M059J (cell line): ENCODE measurements around the gene GPR61. TPM values are rescaled to one million over a fixed set of nuclear protein-coding genes. Genes with fewer than 3 reads are reported as not detected.

Source experiments
- DNase-seq: peaks from one replicate; pipeline ENCODE4 v3.0.0-alpha.2; 2012; ENCODE audit warnings: low read depth
- total RNA-seq: library from RNA; depleted of rRNA; stranded (reverse); fragments of >200 nt; shearing (Covaris generic); gene quantifications from 2 replicates; pipeline ENCODE4 v1.2.3, GENCODE V29; 2014; rRNA removed

The GPR61 gene
- total RNA-seq, 1 experiment from 2014 or later = not detected

DNA sequence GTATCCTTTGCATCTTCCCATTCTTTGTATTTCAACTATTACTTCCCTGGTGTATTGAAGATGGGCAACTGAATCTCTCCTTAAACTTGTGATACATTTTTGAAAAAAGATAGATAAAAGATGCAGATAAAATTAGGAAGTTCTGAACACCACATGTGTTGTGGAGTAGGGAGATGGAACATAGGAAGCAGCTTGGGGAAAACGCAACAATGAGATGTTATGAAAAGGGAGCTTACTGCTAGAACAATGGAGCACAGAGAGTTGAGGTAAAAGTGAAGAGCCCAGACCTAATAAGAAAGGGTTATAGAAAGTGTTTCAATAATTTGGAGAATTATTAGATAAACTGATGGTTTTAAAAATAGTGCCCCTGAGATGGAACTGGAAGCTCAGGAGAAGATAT, 29.7 kb downstream of the GPR61 start:
- DNase-seq = no peak

DNA sequence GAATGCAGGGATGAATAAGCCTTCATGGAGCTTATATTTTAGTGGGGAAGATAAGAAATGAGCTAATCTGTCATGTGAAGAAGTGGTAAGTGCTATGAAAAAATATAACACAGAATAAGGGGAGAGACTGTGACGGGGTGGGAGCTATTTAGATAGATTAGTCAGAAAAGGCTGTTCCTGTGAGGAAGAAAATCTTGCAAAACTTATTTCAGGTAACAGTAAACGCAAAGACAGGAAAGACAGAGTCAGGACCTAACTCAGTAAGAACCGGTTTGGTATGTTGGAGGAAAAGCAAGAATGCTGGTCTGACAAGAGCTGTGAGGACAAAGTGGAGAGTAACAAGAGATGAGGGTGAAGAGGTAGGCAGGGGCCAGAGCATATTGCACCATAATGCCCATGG, 30.7 kb downstream of the GPR61 start:
- no peak for DNase-seq

DNA sequence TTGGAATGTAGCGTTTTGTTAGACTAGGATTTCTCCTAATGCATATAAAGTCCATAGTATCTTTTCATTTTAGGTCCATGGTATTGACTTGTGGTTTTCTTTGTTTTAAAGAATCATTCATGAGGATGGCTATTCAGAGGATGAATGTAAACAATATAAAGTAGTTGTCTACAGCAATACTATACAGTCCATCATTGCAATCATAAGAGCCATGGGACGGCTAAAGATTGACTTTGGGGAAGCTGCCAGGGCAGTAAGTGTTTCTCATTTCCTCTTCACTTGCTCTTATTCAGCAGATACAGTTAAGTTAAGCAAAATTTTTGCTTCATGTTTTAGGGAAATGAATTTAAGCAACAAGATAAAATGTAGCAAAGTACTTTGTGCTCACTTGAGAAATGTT, 34.1 kb downstream of the GPR61 start:
- no peak for DNase-seq

DNA sequence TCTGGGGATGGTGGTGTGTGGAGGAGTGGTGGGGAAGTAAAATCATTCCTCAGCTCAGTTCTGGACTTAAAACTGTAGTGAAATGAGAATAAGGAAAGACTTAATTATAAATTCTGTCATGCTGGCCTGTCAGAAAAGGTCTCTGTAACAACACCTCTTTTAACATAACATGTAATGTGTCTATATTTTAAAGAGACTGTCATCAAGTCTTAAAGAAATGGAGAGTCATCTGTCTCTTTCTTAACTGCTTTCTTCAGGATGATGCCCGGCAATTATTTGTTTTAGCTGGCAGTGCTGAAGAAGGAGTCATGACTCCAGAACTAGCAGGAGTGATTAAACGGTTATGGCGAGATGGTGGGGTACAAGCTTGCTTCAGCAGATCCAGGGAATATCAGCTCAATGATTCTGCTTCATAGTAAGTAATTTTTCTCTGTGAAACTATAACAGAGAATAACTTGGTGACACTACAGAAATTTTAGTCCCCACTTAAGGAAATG, 39.3 kb downstream of the GPR61 start:
- DNase-seq = no peak

DNA sequence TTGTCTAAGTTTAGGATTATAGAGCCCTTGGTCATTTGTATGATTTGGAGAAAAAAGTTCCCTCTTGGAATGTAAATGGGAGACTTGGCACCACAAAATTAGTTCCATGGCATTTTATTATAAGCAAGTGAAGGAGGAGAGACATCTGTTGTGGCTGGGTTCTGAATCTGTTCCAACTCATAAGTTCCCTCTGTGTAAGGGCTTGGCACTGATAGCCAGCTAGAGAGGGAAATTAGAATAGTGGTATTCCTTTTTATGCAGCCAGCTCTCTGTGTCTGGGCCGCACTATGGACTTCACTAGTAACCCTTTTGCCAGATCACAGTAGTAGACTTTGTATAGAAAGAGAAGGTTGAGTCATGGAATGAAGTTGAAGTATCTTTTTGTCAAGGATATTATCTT, 39.8 kb downstream of the GPR61 start:
- DNase-seq = no peak

DNA sequence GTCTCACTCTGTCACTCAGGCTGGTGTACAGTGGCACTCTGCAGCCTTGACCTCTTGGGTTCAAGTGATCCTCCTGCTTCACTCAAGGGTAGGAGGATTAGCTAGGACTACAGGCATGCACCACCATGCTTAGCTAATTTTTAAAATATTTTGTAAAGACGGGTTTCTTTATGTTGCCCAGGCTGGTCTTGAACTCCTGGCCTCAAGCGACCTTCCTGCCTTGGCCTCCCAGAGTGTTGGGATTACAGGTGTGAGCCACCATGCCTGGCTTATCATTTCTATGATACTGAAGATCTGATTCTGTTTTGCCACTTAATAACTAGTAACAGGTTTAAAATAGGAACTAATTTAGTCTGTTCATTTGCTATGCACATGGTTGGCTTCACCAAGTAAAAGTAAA, 42.3 kb downstream of the GPR61 start:
- no peak for DNase-seq

DNA sequence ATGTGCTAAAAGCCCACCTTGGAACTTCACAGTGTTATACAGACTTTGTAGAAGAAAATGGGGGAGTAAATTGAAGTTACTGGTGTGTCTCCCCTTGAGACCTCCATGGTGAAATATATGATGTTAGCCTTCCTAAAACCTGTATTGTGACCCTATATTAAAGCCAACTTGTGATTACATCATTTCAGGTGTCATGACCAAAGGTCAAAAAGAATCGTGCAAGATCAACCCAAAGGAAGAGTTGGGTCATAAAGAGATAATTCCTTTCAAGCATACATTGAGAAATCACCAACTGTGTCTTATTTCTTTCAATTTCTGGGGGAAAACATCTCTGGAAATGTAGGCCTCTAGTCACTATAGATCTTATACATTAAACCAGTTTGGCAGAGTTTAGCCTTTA, 45.1 kb downstream of the GPR61 start:
- no peak for DNase-seq

DNA sequence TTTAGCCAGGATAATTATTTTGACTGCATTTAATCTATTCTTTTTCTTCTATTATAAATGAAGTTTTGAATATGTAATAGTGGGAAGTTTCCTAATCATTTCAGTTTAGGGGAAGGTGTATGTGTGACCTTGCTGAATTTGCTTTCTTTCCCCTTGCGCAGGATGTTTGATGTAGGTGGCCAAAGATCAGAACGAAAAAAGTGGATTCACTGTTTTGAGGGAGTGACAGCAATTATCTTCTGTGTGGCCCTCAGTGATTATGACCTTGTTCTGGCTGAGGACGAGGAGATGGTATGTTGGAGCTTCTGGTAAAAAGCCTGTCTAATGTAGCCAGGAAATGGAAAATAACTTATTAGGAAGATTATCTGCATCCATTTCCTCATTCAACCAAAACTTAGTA, 46.4 kb downstream of the GPR61 start:
- no peak for DNase-seq

DNA sequence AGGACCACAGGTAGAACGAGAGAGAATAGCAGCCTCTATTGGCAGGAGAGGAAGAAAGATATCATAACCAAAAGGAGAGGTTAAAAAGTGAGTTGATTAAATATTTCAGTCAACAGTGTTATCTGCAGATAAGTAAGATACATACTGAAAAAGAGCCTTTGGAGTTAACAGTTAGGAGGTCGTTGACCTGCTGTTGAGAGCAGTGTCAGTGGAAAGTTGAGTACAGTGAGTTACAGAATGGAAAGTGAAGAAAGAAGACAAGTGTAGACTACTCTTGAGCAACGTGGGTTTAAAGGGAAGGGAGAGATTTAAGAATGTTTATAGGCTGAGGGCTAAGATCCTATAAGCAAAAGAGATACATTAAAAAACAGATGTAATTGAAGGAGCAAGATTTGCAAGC, 49.5 kb downstream of the GPR61 start:
- no peak for DNase-seq

DNA sequence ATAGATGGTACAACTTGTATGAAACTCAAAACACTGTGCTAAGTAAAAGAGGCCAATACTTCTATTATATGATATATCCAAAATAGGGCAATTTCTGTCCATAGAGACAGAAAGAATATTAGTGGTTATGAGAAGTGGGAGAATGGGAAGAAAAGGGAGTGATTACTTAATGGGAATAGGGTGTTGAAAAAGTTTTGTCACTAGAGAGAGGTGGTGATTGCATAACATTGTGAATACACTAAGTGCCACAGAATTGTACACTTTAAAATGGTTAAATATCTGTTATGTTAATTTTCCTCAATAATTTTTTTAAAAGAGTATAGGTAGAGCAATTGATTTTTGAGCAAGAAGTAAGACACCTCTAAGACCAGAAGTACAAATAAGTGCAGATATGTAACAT, 50.0 kb downstream of the GPR61 start:
- DNase-seq = no peak

DNA sequence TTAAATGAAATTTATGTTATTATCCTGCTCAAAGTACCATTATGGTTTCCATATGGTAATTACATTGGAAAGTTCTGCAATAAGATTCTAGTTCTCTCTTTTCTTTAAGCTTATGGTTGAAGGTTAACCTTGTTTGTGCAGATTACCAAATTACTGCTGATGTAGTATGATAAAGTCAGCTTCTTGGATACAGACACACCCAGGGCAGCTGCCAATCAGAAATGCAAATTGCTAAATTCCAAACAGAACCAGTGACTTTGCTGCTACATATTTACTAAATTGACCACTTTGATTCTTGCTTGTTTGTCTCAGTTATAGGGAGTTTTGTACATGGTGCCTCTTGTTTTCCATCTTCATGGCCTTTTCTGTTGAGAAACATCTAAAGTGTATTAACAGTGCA, 53.2 kb downstream of the GPR61 start:
- DNase-seq = no peak

DNA sequence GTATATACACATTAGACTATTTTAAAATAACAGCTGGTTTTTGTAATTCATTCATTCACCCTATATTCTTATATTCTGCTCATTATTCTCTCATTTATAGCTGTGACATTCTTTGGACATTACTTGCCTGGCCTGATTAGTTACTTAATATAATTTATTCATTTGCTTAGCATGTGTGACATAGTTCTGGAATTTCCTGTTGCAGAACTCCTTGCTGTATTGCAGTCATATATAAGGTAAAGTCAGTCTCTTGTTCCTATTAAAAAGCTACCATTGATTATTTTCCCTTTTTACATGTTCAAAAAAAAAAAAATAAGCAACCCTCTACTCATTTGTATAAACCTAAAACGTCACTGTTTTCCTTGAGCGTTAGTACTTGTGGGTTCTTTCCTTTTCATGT, 55.9 kb downstream of the GPR61 start:
- DNase-seq = no peak

Other genes starting within 250 kb of the GPR61 start
- gene MYBPHL, start 232.9 kb upstream of the GPR61 start, total RNA-seq = not detected in 2 replicates
- 22.0 and 28.3 TPM in 2 replicates for gene SORT1, start 142.0 kb upstream of the GPR61 start, total RNA-seq
- 119 and 162 TPM in 2 replicates for gene PSMA5, start 113.4 kb upstream of the GPR61 start, total RNA-seq
- gene SYPL2, start 73.3 kb upstream of the GPR61 start, total RNA-seq = 0.05 TPM in 1 of 2 replicates, not detected in the other
- 2.4 and 5.0 TPM in 2 replicates for gene ATXN7L2, start 56.0 kb upstream of the GPR61 start, total RNA-seq
- gene CYB561D1, start 45.8 kb upstream of the GPR61 start, total RNA-seq = 6.6 and 8.0 TPM in 2 replicates
- 1.1 and 2.4 TPM in 2 replicates for gene AMIGO1, start 30.1 kb upstream of the GPR61 start, total RNA-seq
- gene GNAI3, start 8.7 kb downstream of the GPR61 start, total RNA-seq = 11.1 and 14.8 TPM in 2 replicates
- 0.12 TPM in 1 of 2 replicates, not detected in the other for gene GNAT2, start 79.7 kb downstream of the GPR61 start, total RNA-seq
- gene AMPD2, start 80.0 kb downstream of the GPR61 start, total RNA-seq = 86.0 and 106 TPM in 2 replicates
- 23.8 and 37.4 TPM in 2 replicates for gene GSTM4, start 116.2 kb downstream of the GPR61 start, total RNA-seq
- gene GSTM2, start 128.2 kb downstream of the GPR61 start, total RNA-seq = 10.7 and 17.4 TPM in 2 replicates
- gene GSTM1, start 147.9 kb downstream of the GPR61 start, total RNA-seq = not detected in 2 replicates
- gene GSTM5, start 172.4 kb downstream of the GPR61 start, total RNA-seq = not detected in 2 replicates
- gene GSTM3, start 201.2 kb downstream of the GPR61 start, total RNA-seq = 159 and 216 TPM in 2 replicates
- gene EPS8L3, start 224.1 kb downstream of the GPR61 start, total RNA-seq = not detected in 2 replicates